SK-N-SH (cell line): Measurements from ENCODE around the gene HAUS1.

Experiments
- EZH2phosphoT487 ChIP-seq: fragments of 200-600 bp; sonication (generic); IDR thresholded peaks from 2 replicates; pipeline ENCODE4 v1.6.1; 2017; ENCODE audit warnings: low read depth, mixed run types, mild to moderate bottlenecking, antibody characterized with exemption, moderate library complexity, borderline replicate concordance
- GABPA ChIP-seq: IDR thresholded peaks from 2 replicates; pipeline ENCODE4 v1.4.0; 2012; ENCODE audit warnings: low read depth, mild to moderate bottlenecking
- MEF2A ChIP-seq: IDR thresholded peaks from 2 replicates; pipeline ENCODE4 v1.4.0; 2012; ENCODE audit warnings: low read depth, borderline replicate concordance
- MXI1 ChIP-seq: IDR thresholded peaks from 2 replicates; pipeline ENCODE4 v1.6.1; 2012; ENCODE audit warnings: mild to moderate bottlenecking, low read depth, low read length, improper control_type of control experiment
- PBX3 ChIP-seq: IDR thresholded peaks from 2 replicates; pipeline ENCODE4; 2012
- POLR2AphosphoS5 ChIP-seq: IDR thresholded peaks from 2 replicates; pipeline ENCODE4 v1.6.1; 2012; ENCODE audit warnings: low read depth, low read length
- RAD21 ChIP-seq: IDR thresholded peaks from 2 replicates; pipeline ENCODE4 v1.6.1; 2012; ENCODE audit warnings: mild to moderate bottlenecking, low read length
- RCOR1 ChIP-seq: fragments of 150-350 bp; IDR thresholded peaks from 2 replicates; pipeline ENCODE4 v1.6.1; 2017; ENCODE audit warnings: antibody characterized with exemption, low read length
- TAF1 ChIP-seq: IDR thresholded peaks from 2 replicates; pipeline ENCODE4 v1.6.1; 2012; ENCODE audit warnings: low read depth, mild to moderate bottlenecking, low read length, moderate library complexity, borderline replicate concordance
- TEAD4 ChIP-seq: IDR thresholded peaks from 2 replicates; pipeline ENCODE4 v1.4.0; 2012; ENCODE audit warnings: mild to moderate bottlenecking, borderline replicate concordance; ENCODE audit not compliant: insufficient read depth
- YY1 ChIP-seq: IDR thresholded peaks from 2 replicates; pipeline ENCODE4 v1.4.0; 2012; ENCODE audit warnings: low read depth, mild to moderate bottlenecking
- TF ChIP-seq, protein P1 (sequence below): IDR thresholded peaks from 2 replicates; pipeline ENCODE4 v1.6.1; 2012; ENCODE audit warnings: mild to moderate bottlenecking, low read depth, low read length, moderate library complexity
- TF ChIP-seq, protein P2 (sequence below): fragments of 200-600 bp; sonication (generic); IDR thresholded peaks from 2 replicates; pipeline ENCODE4 v1.6.1; 2017; ENCODE audit warnings: antibody characterized with exemption, mild to moderate bottlenecking, moderate library complexity

- TF ChIP-seq RCOR1 (no peak), EZH2phosphoT487 (no peak), RAD21 (no peak), MEF2A (no peak), YY1 (no peak), TAF1 (no peak), TEAD4 (no peak), GABPA (no peak), MXI1 (no peak), PBX3 (no peak), POLR2AphosphoS5 (no peak)
- TF ChIP-seq, protein P1, sequence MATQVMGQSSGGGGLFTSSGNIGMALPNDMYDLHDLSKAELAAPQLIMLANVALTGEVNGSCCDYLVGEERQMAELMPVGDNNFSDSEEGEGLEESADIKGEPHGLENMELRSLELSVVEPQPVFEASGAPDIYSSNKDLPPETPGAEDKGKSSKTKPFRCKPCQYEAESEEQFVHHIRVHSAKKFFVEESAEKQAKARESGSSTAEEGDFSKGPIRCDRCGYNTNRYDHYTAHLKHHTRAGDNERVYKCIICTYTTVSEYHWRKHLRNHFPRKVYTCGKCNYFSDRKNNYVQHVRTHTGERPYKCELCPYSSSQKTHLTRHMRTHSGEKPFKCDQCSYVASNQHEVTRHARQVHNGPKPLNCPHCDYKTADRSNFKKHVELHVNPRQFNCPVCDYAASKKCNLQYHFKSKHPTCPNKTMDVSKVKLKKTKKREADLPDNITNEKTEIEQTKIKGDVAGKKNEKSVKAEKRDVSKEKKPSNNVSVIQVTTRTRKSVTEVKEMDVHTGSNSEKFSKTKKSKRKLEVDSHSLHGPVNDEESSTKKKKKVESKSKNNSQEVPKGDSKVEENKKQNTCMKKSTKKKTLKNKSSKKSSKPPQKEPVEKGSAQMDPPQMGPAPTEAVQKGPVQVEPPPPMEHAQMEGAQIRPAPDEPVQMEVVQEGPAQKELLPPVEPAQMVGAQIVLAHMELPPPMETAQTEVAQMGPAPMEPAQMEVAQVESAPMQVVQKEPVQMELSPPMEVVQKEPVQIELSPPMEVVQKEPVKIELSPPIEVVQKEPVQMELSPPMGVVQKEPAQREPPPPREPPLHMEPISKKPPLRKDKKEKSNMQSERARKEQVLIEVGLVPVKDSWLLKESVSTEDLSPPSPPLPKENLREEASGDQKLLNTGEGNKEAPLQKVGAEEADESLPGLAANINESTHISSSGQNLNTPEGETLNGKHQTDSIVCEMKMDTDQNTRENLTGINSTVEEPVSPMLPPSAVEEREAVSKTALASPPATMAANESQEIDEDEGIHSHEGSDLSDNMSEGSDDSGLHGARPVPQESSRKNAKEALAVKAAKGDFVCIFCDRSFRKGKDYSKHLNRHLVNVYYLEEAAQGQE: no peak
- TF ChIP-seq, protein P2, sequence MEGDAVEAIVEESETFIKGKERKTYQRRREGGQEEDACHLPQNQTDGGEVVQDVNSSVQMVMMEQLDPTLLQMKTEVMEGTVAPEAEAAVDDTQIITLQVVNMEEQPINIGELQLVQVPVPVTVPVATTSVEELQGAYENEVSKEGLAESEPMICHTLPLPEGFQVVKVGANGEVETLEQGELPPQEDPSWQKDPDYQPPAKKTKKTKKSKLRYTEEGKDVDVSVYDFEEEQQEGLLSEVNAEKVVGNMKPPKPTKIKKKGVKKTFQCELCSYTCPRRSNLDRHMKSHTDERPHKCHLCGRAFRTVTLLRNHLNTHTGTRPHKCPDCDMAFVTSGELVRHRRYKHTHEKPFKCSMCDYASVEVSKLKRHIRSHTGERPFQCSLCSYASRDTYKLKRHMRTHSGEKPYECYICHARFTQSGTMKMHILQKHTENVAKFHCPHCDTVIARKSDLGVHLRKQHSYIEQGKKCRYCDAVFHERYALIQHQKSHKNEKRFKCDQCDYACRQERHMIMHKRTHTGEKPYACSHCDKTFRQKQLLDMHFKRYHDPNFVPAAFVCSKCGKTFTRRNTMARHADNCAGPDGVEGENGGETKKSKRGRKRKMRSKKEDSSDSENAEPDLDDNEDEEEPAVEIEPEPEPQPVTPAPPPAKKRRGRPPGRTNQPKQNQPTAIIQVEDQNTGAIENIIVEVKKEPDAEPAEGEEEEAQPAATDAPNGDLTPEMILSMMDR: no peak
Measured at GRCh38 chr18:46164920-46165319, 60.7 kb downstream of the HAUS1 start.
